ENCODE results near the gene SEC23A.
"Not testable (repeated sequence)": the region's sequence is repeated elsewhere in the genome, so short reads cannot be mapped to it uniquely, and the experiment has no call there.

SEC23A gene

GRCh38 chr14:39097159-39097558 is 5.9 kb downstream of the SEC23A start:
- H3K27ac ChIP-seq = no peak overlapping the region

DNA sequence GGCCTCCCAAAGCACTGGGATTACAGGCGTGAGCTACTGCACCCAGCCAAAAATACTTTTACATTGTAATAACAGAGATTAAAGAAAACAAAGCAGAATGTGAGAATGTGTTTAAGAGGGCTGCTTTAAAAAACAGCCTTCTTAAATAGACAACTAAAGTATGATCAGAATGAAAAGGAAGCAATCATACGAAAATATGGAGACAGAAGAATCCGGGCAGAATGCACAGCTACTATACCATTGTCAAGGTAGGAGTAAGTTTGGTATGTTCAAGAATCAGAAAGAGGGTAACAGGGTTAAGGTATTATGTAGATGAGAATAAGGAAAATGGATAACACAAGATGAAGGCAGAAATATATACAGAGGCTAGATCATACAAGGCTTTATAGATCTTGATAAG is 8.5 kb downstream of the SEC23A start:
- Histone ChIP-seq H3K9me3 (replicated peaks in 1 of 11) (no peaks in the 10 kb centered on the region), H3K27me3 (no peaks in the 10 kb centered on the region), H3K4me2 (no peak overlapping the region), H3K36me3 (peaks cover 63 to 74% (median 66%) of the 10 kb centered on the region in 11 experiments), H4K20me1 (peaks cover 0 to 32% (median 8%) of the 10 kb centered on the region in 11 experiments; a peak in 8 of 22 replicates), H3K4me3 (no peak overlapping the region), H3K27ac (no peak overlapping the region), H3K4me1 (peaks cover 0 to 17% (median 6%) of the 10 kb centered on the region in 10 experiments; a peak in 10 of 20 replicates), H3K9ac (no peak overlapping the region)
- TF ChIP-seq Cebpa-rat (IDR thresholded peaks at IDR 0.05) = no peak

More at GRCh38 chr14:39097159-39097558, 5.9 kb downstream of the SEC23A start:
- Histone ChIP-seq H3K4me2 (no peak overlapping the region), H3K4me3 (no peak overlapping the region), H4K20me1 (peaks cover 0 to 38% (median 8%) of the 10 kb centered on the region in 11 experiments; a peak in 8 of 22 replicates), H3K9ac (no peak overlapping the region), H3K9me3 (replicated peaks in 1 of 11) (no peaks in the 10 kb centered on the region), H3K27me3 (no peaks in the 10 kb centered on the region), H3K36me3 (peaks cover 37 to 47% (median 39%) of the 10 kb centered on the region in 11 experiments), H3K4me1 (peaks cover 5 to 36% (median 11%) of the 10 kb centered on the region in 10 experiments; a peak in 18 of 20 replicates)
- no peak for TF ChIP-seq Cebpa-rat (IDR thresholded peaks at IDR 0.05)

DNA sequence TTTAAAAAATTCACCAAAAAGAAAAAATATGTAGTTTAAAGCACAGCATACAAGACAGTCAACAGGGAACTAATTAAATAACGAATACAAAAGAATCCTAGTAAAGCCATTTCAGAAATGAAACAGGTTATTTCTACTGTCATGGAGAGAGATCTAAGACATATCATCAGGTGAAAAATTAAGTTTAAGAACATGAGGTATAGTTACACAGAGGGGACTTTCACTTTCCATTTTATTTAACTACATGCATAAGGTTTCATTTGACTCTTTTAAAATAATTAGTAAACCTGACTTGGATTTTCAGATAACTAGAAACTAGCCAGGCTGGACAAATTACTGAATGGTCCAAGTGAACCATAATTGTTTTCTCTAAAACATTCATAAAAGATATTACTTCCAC is 11.3 kb downstream of the SEC23A start:
- H3K4me3 ChIP-seq = no peak overlapping the region
- H3K27ac ChIP-seq = no peak overlapping the region
- H3K27me3 ChIP-seq = no peaks in the 10 kb centered on the region
- no peak overlapping the region for H3K4me2 ChIP-seq
- TF ChIP-seq Cebpa-rat (IDR thresholded peaks at IDR 0.05) = no peak
- no peaks in the 10 kb centered on the region for H3K4me1 ChIP-seq
- peaks cover 0 to 8% (median 0%) of the 10 kb centered on the region in 11 experiments; a peak in 4 of 22 replicates for H4K20me1 ChIP-seq
- no peaks in the 10 kb centered on the region for H3K9me3 ChIP-seq (replicated peaks in 1 of 11)
- H3K36me3 ChIP-seq = peaks cover 77 to 96% (median 86%) of the 10 kb centered on the region in 11 experiments
- no peak overlapping the region for H3K9ac ChIP-seq

DNA sequence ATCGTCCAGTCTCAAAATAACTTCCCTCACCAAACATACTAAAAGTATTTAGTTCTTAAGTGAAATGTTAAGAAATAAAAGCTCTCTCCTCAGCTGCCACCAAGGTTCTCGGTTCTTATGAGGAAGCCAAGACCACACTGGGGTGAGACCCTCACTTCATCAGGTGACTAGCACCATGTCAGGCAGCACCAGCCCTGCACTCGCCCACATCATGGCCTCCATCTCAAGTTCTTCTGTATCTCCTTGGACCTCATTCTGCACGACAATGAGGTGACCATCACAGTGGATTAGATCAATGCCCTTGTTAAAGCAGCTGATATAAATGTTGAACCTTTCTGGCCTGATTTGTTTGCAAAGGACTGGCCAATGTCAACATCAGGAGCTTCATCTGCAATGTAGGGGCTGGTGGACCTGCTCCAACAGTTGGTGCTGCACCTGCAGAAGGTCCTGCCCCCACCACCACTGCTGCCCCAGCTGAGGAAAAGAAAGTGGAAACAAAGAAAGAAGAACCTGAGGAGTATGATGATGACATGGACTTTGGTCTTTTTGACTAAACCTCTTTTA is 12.4 kb downstream of the SEC23A start:
- Histone ChIP-seq H4K20me1 (no peaks in the 10 kb centered on the region; a peak in 2 of 22 replicates), H3K4me1 (no peaks in the 10 kb centered on the region), H3K9ac (no peak overlapping the region), H3K4me3 (no peak overlapping the region), H3K4me2 (no peak overlapping the region), H3K27me3 (no peaks in the 10 kb centered on the region), H3K9me3 (replicated peaks in 1 of 11) (no peaks in the 10 kb centered on the region), H3K27ac (no peak overlapping the region), H3K36me3 (peaks cover 78 to 96% (median 88%) of the 10 kb centered on the region in 11 experiments)
- no peak for TF ChIP-seq Cebpa-rat (IDR thresholded peaks at IDR 0.05)

- H3K9ac ChIP-seq = no peak overlapping the region
- H4K20me1 ChIP-seq = no peaks in the 10 kb centered on the region
- H3K27me3 ChIP-seq = no peaks in the 10 kb centered on the region
- no peak overlapping the region for H3K4me2 ChIP-seq
- no peaks in the 10 kb centered on the region for H3K9me3 ChIP-seq (replicated peaks in 1 of 11)
- no peak for TF ChIP-seq Cebpa-rat (IDR thresholded peaks at IDR 0.05)
- no peak overlapping the region for H3K4me3 ChIP-seq
- H3K27ac ChIP-seq = no peak overlapping the region
- peaks cover 81 to 100% (median 91%) of the 10 kb centered on the region in 11 experiments for H3K36me3 ChIP-seq
- H3K4me1 ChIP-seq = no peaks in the 10 kb centered on the region
These were observed 15.5 kb downstream of the SEC23A start for GRCh38 chr14:39087493-39087892.

DNA sequence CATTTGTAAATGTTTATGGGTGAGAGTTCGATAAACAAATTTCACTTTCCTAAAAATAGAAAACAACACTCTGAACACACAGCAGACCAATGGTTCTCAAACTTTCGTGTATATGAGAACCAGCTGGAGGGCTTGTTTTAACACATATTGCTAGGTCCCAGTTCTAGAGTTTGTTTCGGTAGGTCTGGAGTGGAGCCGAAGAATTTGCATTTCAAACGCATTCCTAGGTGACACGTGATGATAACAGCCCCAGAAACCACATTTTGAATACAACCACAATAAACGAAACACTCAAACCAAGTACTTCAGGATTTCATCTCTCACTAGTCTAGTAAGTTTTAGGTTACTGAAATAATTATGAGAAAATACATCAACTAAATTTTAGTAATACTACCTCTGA is 17.1 kb downstream of the SEC23A start:
- Histone ChIP-seq H3K4me3 (no peak overlapping the region), H4K20me1 (no peaks in the 10 kb centered on the region; a peak in 1 of 22 replicates), H3K9ac (no peak overlapping the region), H3K27ac (no peak overlapping the region), H3K4me2 (no peak overlapping the region), H3K27me3 (no peaks in the 10 kb centered on the region), H3K4me1 (no peaks in the 10 kb centered on the region), H3K36me3 (peaks cover 71 to 100% (median 89%) of the 10 kb centered on the region in 11 experiments), H3K9me3 (replicated peaks in 1 of 11) (no peaks in the 10 kb centered on the region)
- TF ChIP-seq Cebpa-rat (IDR thresholded peaks at IDR 0.05) = no peak

DNA sequence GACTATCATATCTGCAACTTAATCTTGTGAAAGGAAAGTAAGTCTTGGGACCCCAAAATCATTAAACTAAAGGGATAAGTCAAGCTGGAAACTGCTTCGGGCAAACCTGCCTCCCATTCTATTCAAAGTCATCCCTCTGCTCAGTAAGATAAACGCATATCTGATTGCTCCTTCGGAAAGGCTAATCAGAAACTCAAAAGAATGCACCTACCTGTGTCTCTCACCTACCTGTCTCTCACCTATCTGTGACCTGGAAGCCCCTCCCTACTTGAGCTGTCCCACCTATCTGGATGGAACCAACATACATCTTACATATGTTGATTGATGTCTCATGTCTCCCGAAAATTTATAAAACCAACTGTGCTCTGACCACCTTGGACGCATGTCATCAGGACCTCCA is 19.9 kb downstream of the SEC23A start:
- Histone ChIP-seq H3K4me3 (no peak overlapping the region), H3K9ac (no peak overlapping the region), H3K36me3 (peaks cover 64 to 100% (median 85%) of the 10 kb centered on the region in 11 experiments), H3K4me2 (no peak overlapping the region), H3K4me1 (no peaks in the 10 kb centered on the region), H3K27me3 (no peaks in the 10 kb centered on the region), H3K9me3 (replicated peaks in 1 of 11) (no peaks in the 10 kb centered on the region), H3K27ac (no peak overlapping the region), H4K20me1 (no peaks in the 10 kb centered on the region; a peak in 1 of 22 replicates)
- TF ChIP-seq Cebpa-rat (IDR thresholded peaks at IDR 0.05) = no peak

GRCh38 chr14:39080886-39081285 is 22.1 kb downstream of the SEC23A start:
- TF ChIP-seq Cebpa-rat (IDR thresholded peaks at IDR 0.05) = no peak
- Histone ChIP-seq H3K9ac (no peak overlapping the region), H3K9me3 (replicated peaks in 1 of 11) (no peaks in the 10 kb centered on the region), H3K4me2 (no peak overlapping the region), H3K27ac (no peak overlapping the region), H4K20me1 (no peaks in the 10 kb centered on the region; a peak in 1 of 22 replicates), H3K4me1 (no peaks in the 10 kb centered on the region), H3K4me3 (no peak overlapping the region), H3K27me3 (no peaks in the 10 kb centered on the region), H3K36me3 (peaks cover 72 to 100% (median 91%) of the 10 kb centered on the region in 11 experiments)

DNA sequence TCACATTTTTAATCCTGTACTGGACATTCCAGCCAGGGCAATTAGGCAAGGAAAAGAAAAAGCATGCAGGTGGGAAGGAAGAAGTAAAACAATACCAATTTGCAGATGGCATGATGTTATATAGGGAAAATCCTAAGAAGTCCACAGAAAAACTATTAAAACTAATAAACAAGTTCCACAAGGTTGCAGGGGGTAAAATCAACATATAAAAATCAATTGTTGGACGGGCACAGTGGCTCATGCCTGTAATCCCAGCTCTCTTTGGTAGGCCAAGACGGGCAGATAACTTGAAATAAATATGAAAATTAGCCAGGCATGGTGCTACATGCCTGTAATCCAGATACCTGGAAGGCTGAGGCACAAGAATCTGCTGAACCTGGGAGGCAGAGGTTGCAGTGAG is 31.9 kb downstream of the SEC23A start:
- Histone ChIP-seq H3K36me3 (peaks cover 58 to 96% (median 86%) of the 10 kb centered on the region in 11 experiments), H3K4me1 (no peaks in the 10 kb centered on the region), H3K27me3 (no peaks in the 10 kb centered on the region), H3K9ac (no peak overlapping the region), H3K27ac (no peak overlapping the region), H3K4me2 (no peak overlapping the region), H4K20me1 (0 out of 22 replicates have a peak, but pooled peaks cover 0 to 5% (median 0%) of the 10 kb centered on the region in 11 experiments), H3K9me3 (replicated peaks in 1 of 11) (no peaks in the 10 kb centered on the region), H3K4me3 (no peak overlapping the region)
- no peak for TF ChIP-seq Cebpa-rat (IDR thresholded peaks at IDR 0.05)

GRCh38 chr14:39069923-39070322 is 33.1 kb downstream of the SEC23A start:
- TF ChIP-seq Cebpa-rat (IDR thresholded peaks at IDR 0.05) = peak in 2 of 11 experiments; percentile 23 to 40; a peak in 2 of 22 replicates
- H3K9ac ChIP-seq = no peak overlapping the region
- no peaks in the 10 kb centered on the region for H3K9me3 ChIP-seq (replicated peaks in 1 of 11)
- 0 out of 22 replicates have a peak, but pooled peaks cover 0 to 5% (median 0%) of the 10 kb centered on the region in 11 experiments for H4K20me1 ChIP-seq
- H3K4me1 ChIP-seq = no peaks in the 10 kb centered on the region
- no peak overlapping the region for H3K27ac ChIP-seq
- no peak overlapping the region for H3K4me3 ChIP-seq
- H3K4me2 ChIP-seq = no peak overlapping the region
- peaks cover 61 to 96% (median 88%) of the 10 kb centered on the region in 11 experiments for H3K36me3 ChIP-seq
- H3K27me3 ChIP-seq = no peaks in the 10 kb centered on the region

DNA sequence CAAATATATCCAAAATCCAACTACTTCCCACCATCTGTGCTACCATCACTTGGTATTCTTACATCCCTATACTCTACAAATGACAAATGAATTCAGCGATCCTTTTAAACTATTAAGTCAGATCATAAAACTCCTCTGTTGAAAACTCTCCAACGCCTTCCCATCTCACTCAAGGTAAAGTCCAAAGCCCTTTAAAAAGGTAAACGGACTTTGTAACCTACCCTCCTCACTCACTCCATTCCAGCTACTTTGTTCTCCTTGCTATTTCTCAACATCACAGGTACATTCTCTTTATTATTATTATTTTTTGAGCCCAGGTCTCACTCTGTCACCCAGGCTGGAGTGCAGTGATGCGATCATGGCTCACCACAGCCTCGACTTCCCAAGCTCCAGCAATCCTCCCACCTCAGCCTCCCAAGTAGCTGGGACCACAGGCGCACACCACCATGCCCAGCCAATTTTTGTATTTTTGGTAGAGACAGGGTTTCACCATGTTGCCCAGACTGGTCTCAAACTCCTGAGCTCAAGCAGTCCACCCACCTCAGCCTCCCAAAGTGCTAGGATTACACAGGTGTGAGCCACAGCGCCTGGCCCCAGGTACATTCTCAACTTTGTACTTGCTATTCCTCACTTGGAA is 33.7 kb downstream of the SEC23A start:
- H3K9ac ChIP-seq; H3K9me3 ChIP-seq (replicated peaks in 1 of 11); H4K20me1 ChIP-seq; H3K4me1 ChIP-seq; H3K4me2 ChIP-seq; H3K27me3 ChIP-seq; H3K4me3 ChIP-seq; H3K27ac ChIP-seq: not testable (repeated sequence)
- peaks cover 61 to 96% (median 88%) of the 10 kb centered on the region in 11 experiments for H3K36me3 ChIP-seq
